Panc1 (cell line): ENCODE data around the gene TIAM2. TPM values are rescaled to one million over a fixed set of nuclear protein-coding genes. Genes with fewer than 3 reads are reported as not detected.

Experiments
- ATAC-seq: fragments of 200-7000 bp; cut with Tn5 transposase; 2 replicates; pipeline ENCODE4 v1.9.1; 2020; ENCODE audit warnings: mild to moderate bottlenecking, moderate library complexity
- BruUV-seq: library from RNA; stranded (reverse); fragments of 400-500 nt; replicated peaks from 2 replicates; lab custom pipeline; 2021; lab: Mats Ljungman, UMichigan
- CTCF ChIA-PET: fragments of 300-600 bp; sonication (Branson Sonifier 250); formaldehyde crosslinking; loops from one replicate; lab custom pipeline; 2022; ENCODE audit warnings: antibody characterized with exemption; lab: Charles Lee
- POLR2A ChIA-PET: fragments of 300-600 bp; sonication (Branson Sonifier 250); formaldehyde crosslinking; loops from one replicate; lab custom pipeline; 2022; ENCODE audit warnings: antibody characterized with exemption; lab: Charles Lee
- DNase-seq: peaks from one replicate; pipeline ENCODE4 v3.0.0-alpha.2; 2010; ENCODE audit warnings: low read depth, low spot score
- H3K27ac ChIP-seq: 2 replicates; pipeline ENCODE4 v1.5.1; 2011; ENCODE audit warnings: mild to moderate bottlenecking, low read length, inconsistent platforms
- H3K27me3 ChIP-seq: fragments of 200-500 bp; sonication (Bioruptor generic); 2 replicates; pipeline ENCODE4 v1.6.0; 2014; ENCODE audit warnings: low read length, inconsistent platforms; ENCODE audit not compliant: control insufficient read depth, insufficient read depth
- H3K36me3 ChIP-seq: fragments of 200-500 bp; sonication (Bioruptor generic); 2 replicates; pipeline ENCODE4 v1.5.1; 2014; ENCODE audit warnings: inconsistent platforms, mild to moderate bottlenecking, low read length, moderate library complexity; ENCODE audit not compliant: control insufficient read depth, insufficient read depth
- H3K4me1 ChIP-seq: 2 replicates; pipeline ENCODE4 v1.5.1; 2011; ENCODE audit warnings: inconsistent platforms, mild to moderate bottlenecking, low read length, moderate library complexity; ENCODE audit not compliant: control insufficient read depth, insufficient read depth
- H3K4me3 ChIP-seq, 2 experiments: 2 replicates each; pipeline ENCODE4 v1.5.1; 2011 to 2012; ENCODE audit warnings: low read depth in 2 of 2, low read length in 2 of 2, mild to moderate bottlenecking in 2 of 2, inconsistent platforms in 1 of 2, moderate library complexity in 1 of 2
- H3K9me3 ChIP-seq: fragments of 200-500 bp; sonication (Bioruptor generic); 2 replicates; pipeline ENCODE4 v1.5.1; 2014; ENCODE audit warnings: low read depth, mild to moderate bottlenecking, inconsistent platforms, low read length, moderate library complexity; ENCODE audit not compliant: control insufficient read depth, insufficient read depth
- CTCF ChIP-seq: fragments of 450-650 bp; IDR thresholded peaks from 2 replicates; pipeline ENCODE4 v1.5.1; 2017; ENCODE audit warnings: mild to moderate bottlenecking
- POLR2AphosphoS5 ChIP-seq: IDR thresholded peaks from 2 replicates; pipeline ENCODE4 v1.6.1; 2012; ENCODE audit warnings: mild to moderate bottlenecking, low read depth, low read length, moderate library complexity
- SIN3A ChIP-seq: IDR thresholded peaks from 2 replicates; pipeline ENCODE4 v1.6.1; 2012; ENCODE audit warnings: low read depth, mild to moderate bottlenecking, low read length, moderate library complexity, borderline replicate concordance; ENCODE audit not compliant: insufficient read depth
- TCF7L2 ChIP-seq: IDR thresholded peaks from 2 replicates; pipeline ENCODE4 v1.6.1; 2011; ENCODE audit warnings: mild to moderate bottlenecking, low read depth, low read length, inconsistent platforms
- in situ Hi-C: cut with HindIII; loops from 2 replicates; pipeline ENCODE4 v1.10.0; 2016; ENCODE audit warnings: low sequenced_read_pairs, low pct_unique_long_range_greater_than_20kb
- intact Hi-C: fragments of 100-400 bp; cut with micrococcal nuclease; formaldehyde crosslinking; loops from one replicate; pipeline ENCODE4 v1.10.0; 2022; ENCODE audit not compliant: unreplicated experiment
- total RNA-seq: library from RNA; stranded (reverse); gene quantifications from one replicate; pipeline ENCODE4 v1.2.1, GENCODE V29; 2021; ENCODE audit not compliant: unreplicated experiment
- TF ChIP-seq, protein P1 (sequence below), 2 experiments: IDR thresholded peaks; 2 replicates each; pipeline ENCODE4 v1.6.1; 2011 to 2012; ENCODE audit warnings: low read depth in 2 of 2, control low read depth in 1 of 2, low read length in 1 of 2, mild to moderate bottlenecking in 1 of 2, moderate library complexity in 1 of 2; ENCODE audit not compliant: insufficient read depth in 1 of 2

TIAM2 gene
- total RNA-seq, 1 experiment from 2014 or later, result 14.9 TPM

DNA sequence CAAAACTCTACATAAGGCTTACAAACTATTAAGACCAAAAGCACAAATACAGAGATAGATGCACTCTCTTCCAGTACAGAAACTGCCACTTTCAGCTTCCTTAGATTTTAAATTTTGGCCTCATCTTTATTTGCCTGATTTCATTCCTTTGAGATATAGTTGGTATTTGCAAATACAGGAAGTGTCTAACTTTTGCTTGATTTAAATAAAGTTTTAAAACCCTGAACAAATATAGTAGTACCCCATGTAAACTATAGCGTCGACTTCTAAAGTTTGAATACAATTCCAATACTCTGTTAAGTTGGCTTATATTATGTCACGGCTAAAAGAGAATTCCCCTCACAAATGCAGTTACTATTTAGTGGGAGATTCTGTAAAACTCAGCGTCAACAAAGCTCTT is 267.5 kb downstream of the TIAM2 start:
- Histone ChIP-seq H3K4me3 (no peak overlapping the region), H3K36me3 (peaks cover 8% of the 10 kb centered on the region), H3K27ac (no peak overlapping the region), H3K9me3 (no peaks in the 10 kb centered on the region), H3K4me1 (no peaks in the 10 kb centered on the region; the same call in 1 of the 2 replicates), H3K27me3 (no peaks in the 10 kb centered on the region)
- TSS peak; percentile 35 for BruUV-seq
- intact Hi-C loops (loop anchor here (10.0 kb wide), 1 partner anchor 398 kb away; no protein-coding TSS in a partner anchor), in situ Hi-C loops (no loop called here)
- ChIA-PET CTCF (no interaction called here), POLR2A (no interaction called here)
- ATAC-seq (no peak), DNase-seq (no peak)
- no peak for TF ChIP-seq POLR2AphosphoS5
- TF ChIP-seq, protein P1, sequence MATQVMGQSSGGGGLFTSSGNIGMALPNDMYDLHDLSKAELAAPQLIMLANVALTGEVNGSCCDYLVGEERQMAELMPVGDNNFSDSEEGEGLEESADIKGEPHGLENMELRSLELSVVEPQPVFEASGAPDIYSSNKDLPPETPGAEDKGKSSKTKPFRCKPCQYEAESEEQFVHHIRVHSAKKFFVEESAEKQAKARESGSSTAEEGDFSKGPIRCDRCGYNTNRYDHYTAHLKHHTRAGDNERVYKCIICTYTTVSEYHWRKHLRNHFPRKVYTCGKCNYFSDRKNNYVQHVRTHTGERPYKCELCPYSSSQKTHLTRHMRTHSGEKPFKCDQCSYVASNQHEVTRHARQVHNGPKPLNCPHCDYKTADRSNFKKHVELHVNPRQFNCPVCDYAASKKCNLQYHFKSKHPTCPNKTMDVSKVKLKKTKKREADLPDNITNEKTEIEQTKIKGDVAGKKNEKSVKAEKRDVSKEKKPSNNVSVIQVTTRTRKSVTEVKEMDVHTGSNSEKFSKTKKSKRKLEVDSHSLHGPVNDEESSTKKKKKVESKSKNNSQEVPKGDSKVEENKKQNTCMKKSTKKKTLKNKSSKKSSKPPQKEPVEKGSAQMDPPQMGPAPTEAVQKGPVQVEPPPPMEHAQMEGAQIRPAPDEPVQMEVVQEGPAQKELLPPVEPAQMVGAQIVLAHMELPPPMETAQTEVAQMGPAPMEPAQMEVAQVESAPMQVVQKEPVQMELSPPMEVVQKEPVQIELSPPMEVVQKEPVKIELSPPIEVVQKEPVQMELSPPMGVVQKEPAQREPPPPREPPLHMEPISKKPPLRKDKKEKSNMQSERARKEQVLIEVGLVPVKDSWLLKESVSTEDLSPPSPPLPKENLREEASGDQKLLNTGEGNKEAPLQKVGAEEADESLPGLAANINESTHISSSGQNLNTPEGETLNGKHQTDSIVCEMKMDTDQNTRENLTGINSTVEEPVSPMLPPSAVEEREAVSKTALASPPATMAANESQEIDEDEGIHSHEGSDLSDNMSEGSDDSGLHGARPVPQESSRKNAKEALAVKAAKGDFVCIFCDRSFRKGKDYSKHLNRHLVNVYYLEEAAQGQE (IDR thresholded peaks at IDR 0.05; ENCODE audit: insufficient read depth in 1 of 2, low read depth in 2 of 2, low read length in 1 of 2), result no peak
- no peak for TF ChIP-seq SIN3A
- no peak for TF ChIP-seq TCF7L2
- TF ChIP-seq CTCF, result no peak

- Histone ChIP-seq H3K36me3 (peaks cover 5% of the 10 kb centered on the region; the same call in 1 of the 2 replicates), H3K9me3 (no peaks in the 10 kb centered on the region), H3K4me1 (no peaks in the 10 kb centered on the region; the same call in 1 of the 2 replicates), H3K27ac (no peak within 1 kb of the TSS), H3K4me3 (no peak within 1 kb of the TSS), H3K27me3 (no peaks in the 10 kb centered on the region)
- DNase-seq (no peak), ATAC-seq (no peak)
- ChIA-PET CTCF (no interaction called here), POLR2A (no interaction called here)
- TF ChIP-seq, protein P1 (IDR thresholded peaks at IDR 0.05; ENCODE audit: insufficient read depth in 1 of 2, low read depth in 2 of 2, low read length in 1 of 2), result no peak
- TF ChIP-seq CTCF (no peak), SIN3A (no peak), POLR2AphosphoS5 (no peak), TCF7L2 (no peak)
- intact Hi-C loops (loop anchor here (10.0 kb wide), 1 partner anchor 399 kb away; no protein-coding TSS in a partner anchor), in situ Hi-C loops (no loop called here)
- no TSS peak for BruUV-seq
Measured at GRCh38 chr6:155263373-155264063, 268.4 kb downstream of the TIAM2 start, which contains the start of gene CLDN20. Gene CLDN20 (plus strand): TSS chr6:155264013. CDS start chr6:155275720, 11,707 bp downstream.
